Tibial nerve (tissue), 4 donors: Measurements from ENCODE around the gene PRDM10. TPM values are rescaled to one million over a fixed set of nuclear protein-coding genes. Genes with fewer than 3 reads are reported as not detected.

Source experiments
- DNase-seq, 2 donors: peaks; one replicate each; pipeline ENCODE4 v3.0.0-alpha.2; 2019; ENCODE audit warnings: low spot score in 2 of 2
- H3K27ac ChIP-seq, 4 donors: fragments of 200-600 bp; sonication (generic) in 3 of 4; one replicate each; pipeline ENCODE4 v1.5.1; 2017 to 2019; ENCODE audit warnings: mild to moderate bottlenecking in 1 of 4
- H3K27me3 ChIP-seq, 2 donors: fragments of 200-600 bp; sonication (generic) in 1 of 2; one replicate each; pipeline versions ENCODE4 v1.5.1 to v1.6.0; 2017 to 2019
- H3K36me3 ChIP-seq, 3 donors: fragments of 200-600 bp; sonication (generic); one replicate each; pipeline ENCODE4 v1.5.1; 2018 to 2019
- H3K4me1 ChIP-seq, 4 donors: fragments of 200-600 bp; sonication (generic) in 3 of 4; one replicate each; pipeline ENCODE4 v1.5.1; 2017 to 2019
- H3K4me3 ChIP-seq, 4 donors: fragments of 200-600 bp; sonication (generic) in 3 of 4; one replicate each; pipeline ENCODE4 v1.5.1; 2017 to 2019; ENCODE audit warnings: mild to moderate bottlenecking in 1 of 4, moderate library complexity in 1 of 4
- H3K9me3 ChIP-seq, 4 donors: fragments of 200-600 bp; sonication (generic) in 3 of 4; one replicate each; pipeline ENCODE4 v1.5.1; 2017 to 2019
- CTCF ChIP-seq, 5 experiments: fragments of 200-600 bp in 3 of 5; fragments of 450-650 bp in 2 of 5; sonication (generic) in 3 of 5; IDR thresholded peaks; one replicate each; pipeline ENCODE4 v1.5.1; 2016 to 2019; ENCODE audit warnings: antibody characterized with exemption in 5 of 5, mild to moderate bottlenecking in 3 of 5, moderate library complexity in 2 of 5
- EP300 ChIP-seq, 2 donors: sonication (generic); formaldehyde crosslinking; IDR thresholded peaks; one replicate each; pipeline ENCODE4 v1.6.1; 2017; ENCODE audit warnings: antibody characterized with exemption in 2 of 2, mild to moderate bottlenecking in 1 of 2
- POLR2A ChIP-seq, 2 donors: fragments of 450-650 bp; IDR thresholded peaks; one replicate each; pipeline ENCODE4 v1.6.1; 2017; ENCODE audit warnings: antibody characterized with exemption in 2 of 2, mild to moderate bottlenecking in 2 of 2, moderate library complexity in 2 of 2
- WGBS, 2 donors: methylation state at CpG; one replicate each; pipeline ENCODE4 v1.1.5; 2018; 5-methylcytosine and 5-hydroxymethylcytosine counted together
- total RNA-seq, 4 donors: library from RNA; depleted of rRNA; stranded (reverse); fragments of >200 nt; gene quantifications; one replicate each; pipeline ENCODE4 v1.1.0, GENCODE V29; 2016

PRDM10 gene
- total RNA-seq, 4 donors from 2014 or later, result 9.2 to 23.1 (median 11.0) TPM

DNA sequence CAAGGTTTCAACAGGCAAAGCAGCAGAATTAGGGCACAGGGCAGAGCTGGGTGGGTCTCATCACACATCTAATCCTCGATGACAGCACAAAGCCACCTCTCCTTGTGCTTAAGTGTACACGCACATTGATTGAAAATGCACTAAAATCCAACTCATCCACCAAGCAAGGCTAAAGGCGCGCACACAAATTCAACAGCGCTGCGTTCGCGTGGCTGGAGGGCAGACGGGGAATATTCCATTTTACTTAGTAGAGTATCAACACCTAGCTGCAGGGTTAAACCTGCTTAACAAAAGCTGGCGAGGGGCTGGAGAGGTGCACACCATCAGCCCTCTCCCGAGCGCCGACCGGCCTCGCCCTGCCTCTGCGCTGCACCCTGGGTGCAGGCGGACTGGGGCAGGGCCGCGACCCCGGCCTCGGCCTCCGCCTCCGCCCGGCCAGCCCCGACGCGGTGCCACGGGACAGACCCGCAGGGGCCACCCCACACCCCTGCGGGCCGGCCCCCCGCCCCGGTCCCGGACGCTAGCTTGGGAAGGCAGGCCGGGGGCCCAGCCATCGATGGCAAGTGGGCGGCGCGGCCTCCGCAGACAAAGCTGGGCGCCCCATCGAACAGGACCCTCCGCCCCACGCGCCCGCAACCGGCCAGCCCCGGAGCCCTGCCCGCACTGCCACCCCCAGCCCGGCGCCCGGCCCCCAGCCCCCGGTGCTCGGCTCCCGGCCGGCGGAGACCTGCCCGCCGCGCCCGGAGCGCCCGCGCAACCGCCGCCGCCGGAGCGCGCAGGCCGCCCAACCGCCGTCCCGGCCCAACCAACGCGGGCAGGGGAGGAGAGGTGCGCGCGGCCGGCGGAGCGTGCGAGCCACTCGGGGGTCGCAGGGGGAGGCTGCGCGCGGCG, 929 bp downstream of the PRDM10 start:
- H3K4me3 ChIP-seq, result peak overlapping the region; percentile 52 to 96 (median 72)
- no peaks in the 10 kb centered on the region for H3K27me3 ChIP-seq
- WGBS, 2 donors, result 0% methylated on average over 25 to 46 of the region's 90 CpGs
- peaks cover 0 to 8% (median 0%) of the 10 kb centered on the region in 3 donors for H3K36me3 ChIP-seq
- DNase-seq, result peak in 1 of 2 donors; percentile 28
- TF ChIP-seq CTCF (IDR thresholded peaks at IDR 0.05) (no peak), EP300 (IDR thresholded peaks at IDR 0.05) (peak in 1 of 2 donors; percentile 18), POLR2A (IDR thresholded peaks at IDR 0.05) (peak in 1 of 2 donors; percentile 58)
- H3K9me3 ChIP-seq, result no peaks in the 10 kb centered on the region
- H3K27ac ChIP-seq, result peak overlapping the region; percentile 96 to 100 (median 98)
- peaks cover 0 to 32% (median 19%) of the 10 kb centered on the region in 4 donors for H3K4me1 ChIP-seq

DNA sequence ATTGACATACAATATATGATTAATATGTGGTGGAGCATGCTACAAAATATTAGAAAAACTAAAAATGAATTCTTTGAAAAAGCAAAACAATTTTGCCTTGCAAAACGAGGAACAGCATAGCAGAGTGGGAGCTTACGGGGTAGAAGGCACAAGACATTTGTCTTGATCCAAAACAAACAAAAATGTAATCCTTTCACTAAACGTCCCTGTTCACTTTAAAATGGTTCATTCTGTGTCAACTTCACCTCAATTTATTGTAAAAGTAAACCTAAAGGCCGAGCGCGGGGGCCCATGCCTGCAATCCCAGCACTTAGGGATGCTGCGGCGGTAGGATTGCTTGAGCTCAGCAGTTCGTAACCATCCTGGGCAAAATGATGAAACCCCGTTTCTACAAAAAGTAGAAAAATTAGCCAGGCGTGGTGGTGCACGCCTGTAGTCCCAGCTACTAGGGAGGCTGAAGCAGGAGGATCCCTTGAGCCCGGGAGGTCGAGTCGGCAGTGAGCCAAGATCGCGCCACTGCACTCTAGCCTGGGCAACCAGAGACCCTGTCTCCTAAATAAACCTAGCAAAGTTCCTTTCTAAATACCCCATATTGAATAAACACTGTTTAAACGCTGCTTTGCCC, 2.0 kb downstream of the PRDM10 start:
- 85 to 87% methylated on average over 18 of the region's 18 CpGs for WGBS, 2 donors
- Histone ChIP-seq H3K4me3 (peak overlapping the region in 3 of 4 donors; percentile 64 to 96 (median 80)), H3K4me1 (peaks cover 0 to 40% (median 19%) of the 10 kb centered on the region in 4 donors), H3K9me3 (no peaks in the 10 kb centered on the region), H3K36me3 (peaks cover 0 to 8% (median 0%) of the 10 kb centered on the region in 3 donors), H3K27me3 (no peaks in the 10 kb centered on the region), H3K27ac (peak overlapping the region in 3 of 4 donors; percentile 98 to 100 (median 99))
- no peak for DNase-seq
- no peak for TF ChIP-seq POLR2A (IDR thresholded peaks at IDR 0.05)
- no peak for TF ChIP-seq EP300 (IDR thresholded peaks at IDR 0.05)
- no peak for TF ChIP-seq CTCF (IDR thresholded peaks at IDR 0.05)

GRCh38 chr11:129999407-129999806, 3.2 kb downstream of the PRDM10 start:
- DNase-seq, result no peak
- Histone ChIP-seq H3K27ac (no peak overlapping the region), H3K4me1 (peaks cover 0 to 38% (median 19%) of the 10 kb centered on the region in 4 donors), H3K9me3 (no peaks in the 10 kb centered on the region), H3K27me3 (no peaks in the 10 kb centered on the region), H3K4me3 (no peak overlapping the region), H3K36me3 (peaks cover 0 to 8% (median 0%) of the 10 kb centered on the region in 3 donors)
- TF ChIP-seq CTCF (IDR thresholded peaks at IDR 0.05) (no peak), POLR2A (IDR thresholded peaks at IDR 0.05) (no peak), EP300 (IDR thresholded peaks at IDR 0.05) (no peak)
- WGBS, 2 donors, result 94 to 96% methylated on average over 4 of the region's 4 CpGs

- H3K27ac ChIP-seq, result no peak overlapping the region
- H3K4me1 ChIP-seq, result peaks cover 0 to 33% (median 14%) of the 10 kb centered on the region in 4 donors
- whole genome bisulfite sequencing, 2 donors, result 96 to 98% methylated on average over 7 of the region's 7 CpGs
- H3K4me3 ChIP-seq, result no peak overlapping the region
- H3K9me3 ChIP-seq, result no peaks in the 10 kb centered on the region
- TF ChIP-seq EP300 (IDR thresholded peaks at IDR 0.05), result no peak
- TF ChIP-seq POLR2A (IDR thresholded peaks at IDR 0.05), result no peak
- TF ChIP-seq CTCF (IDR thresholded peaks at IDR 0.05), result no peak
- no peaks in the 10 kb centered on the region for H3K27me3 ChIP-seq
- no peak for DNase-seq
- peaks cover 0 to 8% (median 0%) of the 10 kb centered on the region in 3 donors for H3K36me3 ChIP-seq
Observed at GRCh38 chr11:129998905-129999304, 3.7 kb downstream of the PRDM10 start.
